Pancreas (tissue), 10 donors: ENCODE measurements around the gene POLR2B. TPM values are rescaled to one million over a fixed set of nuclear protein-coding genes. Genes with fewer than 3 reads are reported as not detected.
A peak's percentile ranks its signal among the peaks of the same experiment; 100 is the strongest.
"Not testable (repeated sequence)": the region's sequence is repeated elsewhere in the genome, so short reads cannot be mapped to it uniquely, and the experiment has no call there.

Source experiments
- ATAC-seq, 4 donors: fragments of 200-7000 bp; cut with Tn5 transposase; one replicate each; pipeline versions ENCODE4 v1.8.0 to v1.9.1; 2020; ENCODE audit warnings: mild to moderate bottlenecking in 4 of 4, moderate library complexity in 4 of 4
- DNase-seq, 6 donors: peaks; one replicate each; pipeline ENCODE4 v3.0.0-alpha.2; 2020
- FAIRE-seq: peaks from 2 replicates; lab custom pipeline; 2012; peaks lifted over from hg19 to GRCh38; lab: Jason Lieb, UNC
- H3K27ac ChIP-seq, 4 donors: fragments of 200-600 bp; sonication (generic); 1 replicate in 3 of 4; 2 replicates in 1 of 4; pipeline versions ENCODE4 v1.5.0 to v1.8.0; 2020
- H3K27me3 ChIP-seq, 4 donors: fragments of 200-600 bp; one replicate each; pipeline ENCODE4 v1.8.0; 2021
- H3K36me3 ChIP-seq, 3 donors: fragments of 200-600 bp; sonication (generic) in 1 of 3; one replicate each; pipeline versions ENCODE4 v1.5.0 to v1.8.0; 2020 to 2021
- H3K4me1 ChIP-seq, 3 donors: fragments of 200-600 bp; one replicate each; pipeline ENCODE4 v1.8.0; 2021
- H3K4me3 ChIP-seq, 4 donors: fragments of 200-600 bp; sonication (generic) in 2 of 4; one replicate each; pipeline versions ENCODE4 v1.5.0 to v1.8.0; 2020 to 2021
- H3K9me3 ChIP-seq, 4 donors: fragments of 200-600 bp; one replicate each; pipeline ENCODE4 v1.8.0; 2021
- CTCF ChIP-seq, 4 donors: fragments of 200-600 bp; sonication (generic) in 3 of 4; IDR thresholded peaks; one replicate each; pipeline versions ENCODE4 v1.5.0 to v1.8.0; 2021; ENCODE audit warnings: antibody characterized with exemption in 4 of 4
- WGBS, 2 donors: extraction: QIAGEN DNeasy Blood & Tissue Kit; methylation state at CpG; one replicate each; pipeline ENCODE4 v1.1.7; 2013; 5-methylcytosine and 5-hydroxymethylcytosine counted together
- intact Hi-C, 3 donors: fragments of 100-400 bp; cut with DNase I; formaldehyde crosslinking; loops; one replicate each; pipeline versions ENCODE4 v1.11.1 to v1.14.2; 2022
- polyA plus RNA-seq, 2 donors: library from polyadenylated mRNA; stranded (reverse); fragments of 200-250 nt; gene quantifications; one replicate each; pipeline ENCODE4 v1.2.3, GENCODE V29; 2013
- total RNA-seq, 6 donors: library from RNA; stranded (reverse); fragmentation: NEBNext Ultra II Directional in 4 of 6; extraction: Animal tissue kit (Norgen Biotek cat#: 25700) in 4 of 6; gene quantifications; one replicate each; pipeline versions ENCODE4 v1.2.1 to v1.2.4, GENCODE V29; 2021 to 2023
- donor health status: healthy with polysubstance abuse.
- donor health status: DM: no; HTN: no; CAD: no; lungs with moderate emphysema.
- donor health status: DM: no; HTN: no; CAD: no.
- donor health status: control.
- donor health status: control.
- donor health status: Bipolar disorder and iron deficiency.
- donor health status: DM: yes; HTN: yes; CAD: no.
- donor health status: DM: no; HTN: no; CAD: no.
- donor health status: DM: no; HTN: no; CAD: no.
- donor health status: DM: yes; HTN: yes; CAD: no.

POLR2B gene
- total RNA-seq (10 to 100 TPM; 25.0 to 48.2 (median 36.5) TPM), polyA plus RNA-seq (10 to 100 TPM; 19.2 to 36.3 TPM)

DNA sequence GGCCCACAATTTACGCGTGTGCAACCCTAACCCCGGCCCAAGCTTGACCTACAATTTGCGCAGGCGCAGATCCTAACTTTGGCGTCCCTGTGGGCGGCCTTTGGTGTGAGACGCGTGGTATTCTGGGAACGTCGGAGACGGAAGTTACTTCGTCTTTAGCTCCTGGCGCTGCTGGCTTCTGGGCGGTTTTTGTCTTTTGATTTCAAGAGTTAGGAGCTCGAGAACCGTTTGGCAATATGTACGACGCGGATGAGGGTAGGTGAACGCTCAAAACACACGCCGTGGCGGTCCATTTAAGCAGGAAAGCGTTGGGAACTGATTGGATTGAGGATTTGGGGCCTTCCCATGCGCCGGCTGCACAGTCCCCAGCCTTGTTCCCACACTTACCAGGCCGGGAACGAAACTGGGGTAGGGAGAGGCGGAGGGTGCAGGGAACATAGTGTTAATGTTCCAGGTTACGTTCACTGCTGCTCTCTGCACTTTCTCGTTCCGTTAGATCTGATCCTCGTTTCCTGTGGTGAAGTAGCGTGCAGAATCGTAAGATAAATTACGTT is at the start of gene POLR2B:
TSS of gene POLR2B (plus strand) at position 147 of the 554 bp plus-strand sequence. CDS start at position 237, 90 bp downstream.
- ATAC-seq, result peak; percentile 74 to 90 (median 80)
- Histone ChIP-seq H3K27me3 (no peaks in the 10 kb centered on the region), H3K4me1 (peaks cover 26 to 45% (median 26%) of the 10 kb centered on the region in 3 donors), H3K27ac (peak within 1 kb of the TSS; percentile 76 to 90 (median 80)), H3K4me3 (peak within 1 kb of the TSS; percentile 85 to 97 (median 91)), H3K36me3 (peaks cover 0 to under 1% (median 0%) of the 10 kb centered on the region in 3 donors), H3K9me3 (no peaks in the 10 kb centered on the region)
- peak; percentile 93 to 97 (median 94) for DNase-seq
- intact Hi-C loops, result loop anchor here in 1 of 3 donors (10.0 kb wide), 1 partner anchor 64 kb away; no protein-coding TSS in a partner anchor
- WGBS, 2 donors, result 0% methylated on average over 37 of the region's 37 CpGs
- FAIRE-seq, result peak; percentile 20
- TF ChIP-seq CTCF (IDR thresholded peaks at IDR 0.05), result no peak

GRCh38 chr4:56930638-56931037 is 48.1 kb upstream of the POLR2B start:
- Histone ChIP-seq H3K4me3 (no peak overlapping the region), H3K4me1 (no peaks in the 10 kb centered on the region), H3K27ac (no peak overlapping the region), H3K36me3 (peaks cover 0 to 18% (median 15%) of the 10 kb centered on the region in 3 donors), H3K9me3 (no peaks in the 10 kb centered on the region), H3K27me3 (no peaks in the 10 kb centered on the region)
- FAIRE-seq (no peak), ATAC-seq (no peak), DNase-seq (no peak)
- intact Hi-C loops, result no loop called here
- no peak for TF ChIP-seq CTCF (IDR thresholded peaks at IDR 0.05)
- WGBS, 2 donors, result 96 to 97% methylated on average over 7 of the region's 7 CpGs

GRCh38 chr4:56931924-56932323 is 46.8 kb upstream of the POLR2B start:
- no peak for DNase-seq
- H3K27me3 ChIP-seq, result no peaks in the 10 kb centered on the region
- H3K4me3 ChIP-seq, result no peak overlapping the region
- peaks cover 0 to 18% (median 15%) of the 10 kb centered on the region in 3 donors for H3K36me3 ChIP-seq
- H3K4me1 ChIP-seq, result no peaks in the 10 kb centered on the region
- no peak for FAIRE-seq
- TF ChIP-seq CTCF (IDR thresholded peaks at IDR 0.05), result no peak
- H3K9me3 ChIP-seq, result no peaks in the 10 kb centered on the region
- ATAC-seq, result no peak
- 50 to 57% methylated on average over 4 of the region's 4 CpGs for WGBS, 2 donors
- intact Hi-C loops, result no loop called here
- H3K27ac ChIP-seq, result no peak overlapping the region

DNA sequence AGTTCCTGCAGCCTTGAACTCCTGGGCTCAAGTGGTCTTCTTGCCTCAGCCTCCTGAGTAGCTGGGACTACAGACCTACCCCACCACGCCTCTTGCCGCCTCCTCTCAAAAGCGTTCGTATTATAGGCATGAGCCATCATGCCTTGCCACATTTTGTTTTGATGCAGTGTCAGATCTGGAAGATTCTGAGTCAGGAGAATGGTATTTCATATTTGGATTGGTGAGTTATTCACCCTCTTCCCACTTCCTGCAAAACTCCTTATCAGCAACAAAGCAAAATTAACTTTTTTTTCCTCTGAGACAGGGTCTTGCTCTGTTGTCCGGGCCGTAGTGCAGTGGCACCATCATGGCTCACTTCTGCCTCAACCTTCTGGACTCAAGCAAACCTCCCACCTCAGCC is 41.4 kb upstream of the POLR2B start:
- ATAC-seq (no peak), FAIRE-seq (no peak), DNase-seq (no peak)
- Histone ChIP-seq H3K4me3 (no peak overlapping the region), H3K36me3 (peaks cover 0 to 12% (median 0%) of the 10 kb centered on the region in 3 donors), H3K9me3 (no peaks in the 10 kb centered on the region), H3K27me3 (no peaks in the 10 kb centered on the region), H3K27ac (no peak overlapping the region), H3K4me1 (no peaks in the 10 kb centered on the region)
- 93 to 96% methylated on average over 6 of the region's 6 CpGs for WGBS, 2 donors
- no peak for TF ChIP-seq CTCF (IDR thresholded peaks at IDR 0.05)
- intact Hi-C loops, result no loop called here

DNA sequence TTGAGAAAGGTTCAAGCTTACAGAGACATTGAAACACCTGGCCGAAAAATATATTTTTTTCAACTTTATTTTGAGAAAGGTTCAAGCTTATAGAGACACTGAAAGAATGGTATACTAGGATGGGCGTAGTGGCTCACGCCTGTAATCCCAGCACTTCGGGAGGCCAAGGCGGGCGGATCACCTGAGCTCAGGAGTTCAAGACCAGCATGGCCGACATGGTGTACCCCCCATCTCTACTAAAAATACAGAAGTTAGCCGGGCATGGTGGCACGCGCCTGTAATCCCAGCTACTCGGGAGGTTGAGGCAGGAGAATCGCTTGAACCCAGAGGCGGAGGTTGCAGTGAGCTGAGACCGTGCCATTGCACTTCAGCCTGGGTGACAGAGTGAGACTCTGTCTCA is 38.9 kb upstream of the POLR2B start:
- intact Hi-C loops, ATAC-seq, H3K27ac ChIP-seq, FAIRE-seq, H3K27me3 ChIP-seq, H3K9me3 ChIP-seq, H3K4me3 ChIP-seq, H3K4me1 ChIP-seq, DNase-seq: not testable (repeated sequence)
- WGBS, 2 donors, result 97 to 98% methylated on average over 14 of the region's 14 CpGs
- peaks cover 0 to 12% (median 0%) of the 10 kb centered on the region in 3 donors for H3K36me3 ChIP-seq
